ENCODE data around the gene TMEM92.

Gene TMEM92

DNA sequence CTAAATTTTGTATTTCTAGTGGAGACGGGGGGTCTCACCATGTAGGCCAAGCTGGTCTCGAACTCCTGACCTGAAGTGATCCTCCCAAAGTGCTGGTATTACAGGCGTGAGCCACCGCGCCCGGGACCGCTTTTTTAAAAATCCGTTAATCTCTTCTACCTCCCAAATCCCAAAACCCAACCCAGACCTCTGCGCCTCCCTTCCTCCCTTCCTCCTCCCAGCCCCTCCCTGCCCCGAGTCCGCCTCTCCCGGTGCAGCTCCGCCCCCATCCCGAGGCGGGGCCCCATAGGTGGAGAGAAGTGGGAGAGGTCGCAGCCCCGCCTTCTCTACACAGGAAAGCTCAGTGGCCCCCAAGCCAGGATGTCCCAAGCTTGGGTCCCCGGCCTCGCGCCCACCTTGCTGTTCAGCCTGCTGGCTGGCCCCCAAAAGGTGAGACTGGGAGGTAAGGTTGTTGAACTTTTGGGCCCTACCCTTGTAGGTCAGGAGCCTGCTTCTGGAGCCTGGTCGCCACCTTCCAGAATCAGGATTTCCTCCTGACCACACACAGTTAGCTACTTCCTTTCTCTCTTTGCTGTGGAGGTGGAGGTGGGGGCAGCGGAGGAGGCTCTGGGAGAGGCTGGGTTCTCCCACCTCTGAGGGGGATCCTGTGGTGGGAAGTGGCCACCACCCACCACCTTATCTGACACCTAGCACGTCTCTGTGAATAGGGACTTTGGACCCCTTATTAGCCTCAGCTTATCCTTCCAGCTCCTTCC is at the start of gene TMEM92:
TSS of gene TMEM92 (plus strand) at position 325 of the 755 bp plus-strand sequence. CDS start at position 361, 36 bp downstream.
- no peak for DNase-seq (ENCODE audit: low spot score)

DNA sequence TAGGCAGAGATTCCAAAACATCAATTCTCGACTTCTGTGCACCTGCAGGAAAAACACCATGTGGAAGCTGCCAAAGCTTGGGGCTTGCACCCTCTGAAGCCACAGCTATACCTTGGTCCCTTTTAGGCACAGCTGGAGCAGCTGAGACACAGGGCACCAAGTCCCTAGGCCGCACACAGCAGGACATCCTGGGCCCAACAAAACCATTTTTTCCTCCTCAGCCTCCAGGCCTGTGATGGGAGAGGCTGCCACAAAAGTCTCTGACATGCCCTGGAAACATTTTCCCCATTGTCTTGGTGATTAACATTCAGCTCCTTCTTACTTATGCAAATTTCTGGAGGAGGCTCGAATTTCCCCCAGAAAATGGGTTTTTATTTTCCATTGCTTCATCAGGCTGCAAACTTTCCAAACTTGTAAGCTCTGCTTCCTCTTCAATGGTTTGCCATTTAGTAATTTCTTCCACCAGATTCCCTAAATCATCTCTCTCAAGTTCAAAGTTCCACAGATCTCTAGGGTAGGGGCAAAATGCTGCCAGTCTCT is 48.5 kb upstream of the TMEM92 start:
- no peak for DNase-seq (ENCODE audit: low spot score)

DNA sequence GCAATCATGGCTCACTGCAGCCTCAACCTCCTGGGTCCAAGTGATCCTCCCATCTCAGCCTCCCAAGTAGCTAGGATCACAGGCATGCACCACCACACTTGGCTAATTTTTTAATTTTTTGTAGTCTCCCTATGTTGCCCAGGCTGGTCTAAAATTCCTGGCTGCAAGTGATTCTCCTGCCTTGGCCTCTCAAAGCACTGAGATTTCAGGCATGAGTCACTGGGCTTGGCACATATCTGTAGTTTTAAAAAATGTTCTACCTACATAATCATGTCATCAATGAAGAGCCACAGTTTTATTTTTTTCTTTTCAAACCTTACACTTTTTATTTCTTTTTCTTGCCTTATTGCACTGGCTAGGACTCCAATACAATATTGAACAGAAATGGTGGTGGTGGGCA is 39.7 kb upstream of the TMEM92 start:
- no peak for DNase-seq (ENCODE audit: low spot score)

DNA sequence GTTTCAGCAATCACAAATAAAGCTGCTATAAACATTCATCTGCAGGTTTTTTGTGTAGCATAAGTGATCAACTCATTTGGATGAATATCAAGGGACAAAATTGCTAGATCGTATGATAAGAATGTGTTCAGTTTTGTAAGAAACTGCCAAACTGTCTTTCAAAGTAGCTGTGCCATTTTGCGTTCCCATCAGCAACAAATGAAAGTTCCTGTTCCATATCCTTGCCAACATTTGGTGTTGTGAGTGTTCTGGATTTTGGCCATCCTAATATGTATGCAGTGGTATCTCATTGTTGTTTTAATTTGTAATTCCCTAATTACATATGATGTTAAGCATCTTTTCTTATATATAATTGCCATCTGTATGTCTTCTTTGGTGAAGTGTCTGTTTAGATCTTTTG is 36.4 kb upstream of the TMEM92 start:
- DNase-seq (ENCODE audit: low spot score): no peak

DNA sequence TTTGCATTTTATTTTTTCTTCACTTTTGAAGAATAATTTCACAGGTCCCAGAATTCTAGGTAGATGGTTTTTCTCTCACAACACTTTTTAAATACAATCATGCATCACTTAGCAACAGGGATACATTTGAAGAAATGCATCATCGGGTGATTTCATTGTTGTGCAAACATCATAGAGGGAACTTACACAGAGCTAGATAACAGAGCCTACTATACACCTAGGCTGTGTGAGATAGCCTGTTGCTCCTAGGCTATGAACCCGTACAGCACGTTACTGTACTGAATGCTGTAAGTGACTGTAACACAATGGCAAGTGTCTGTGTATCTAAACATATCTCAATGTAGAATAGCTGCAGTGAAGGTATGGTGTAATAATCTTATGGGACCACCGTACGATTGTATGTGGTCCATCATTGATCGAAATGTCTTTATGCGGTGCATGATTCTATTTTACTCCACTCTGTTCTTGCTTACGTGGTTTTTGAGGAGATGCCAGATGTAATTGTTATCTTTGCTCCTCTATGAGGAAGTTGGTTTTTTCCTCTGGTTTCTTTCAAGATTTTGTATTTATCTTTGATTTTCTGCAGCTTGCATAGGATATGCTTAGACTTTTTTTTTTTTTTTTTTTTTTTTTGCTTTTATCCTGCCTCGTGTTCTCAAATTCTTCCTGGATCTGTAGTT is 35.5 kb upstream of the TMEM92 start:
- DNase-seq (ENCODE audit: low spot score): no peak

DNA sequence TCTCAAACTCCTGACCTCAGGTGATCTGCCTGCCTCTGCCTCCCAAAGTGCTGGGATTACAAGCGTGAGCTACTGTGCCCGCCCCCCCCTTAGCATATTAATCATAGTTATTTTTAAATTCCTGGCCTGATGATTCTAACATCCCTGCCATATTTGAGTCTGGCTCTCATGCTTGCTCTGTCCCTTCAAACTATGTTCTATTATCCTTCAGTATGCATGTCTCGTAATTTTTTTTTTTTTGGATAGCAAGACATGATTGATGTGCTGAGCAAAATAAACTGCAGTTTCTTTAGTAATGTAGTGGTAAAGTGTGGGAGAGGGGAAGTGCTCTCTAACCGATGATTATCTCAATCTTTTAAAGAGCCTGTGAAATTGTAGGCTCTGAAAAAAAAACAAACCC is 34.3 kb upstream of the TMEM92 start:
- no peak for DNase-seq (ENCODE audit: low spot score)

DNA sequence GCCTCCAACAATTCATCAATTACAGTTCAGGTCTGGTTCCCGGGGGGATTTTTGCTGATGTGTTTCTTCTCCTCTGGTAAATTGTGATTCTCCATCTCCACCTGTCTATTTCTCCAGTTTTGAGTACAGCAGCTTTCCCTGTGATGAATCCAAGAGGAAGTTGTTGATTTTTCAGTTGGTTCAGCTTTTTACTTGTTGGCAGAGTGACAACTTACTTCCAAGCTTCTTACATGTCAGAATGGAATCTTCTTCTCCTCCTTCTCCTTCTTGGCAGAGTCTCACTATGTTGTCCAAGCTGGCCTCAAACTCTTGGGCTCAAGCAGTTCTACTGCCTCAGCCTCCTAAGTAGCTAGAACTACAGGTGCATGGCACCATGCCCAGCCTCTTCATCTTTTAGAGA is 33.4 kb upstream of the TMEM92 start:
- no peak for DNase-seq (ENCODE audit: low spot score)

DNA sequence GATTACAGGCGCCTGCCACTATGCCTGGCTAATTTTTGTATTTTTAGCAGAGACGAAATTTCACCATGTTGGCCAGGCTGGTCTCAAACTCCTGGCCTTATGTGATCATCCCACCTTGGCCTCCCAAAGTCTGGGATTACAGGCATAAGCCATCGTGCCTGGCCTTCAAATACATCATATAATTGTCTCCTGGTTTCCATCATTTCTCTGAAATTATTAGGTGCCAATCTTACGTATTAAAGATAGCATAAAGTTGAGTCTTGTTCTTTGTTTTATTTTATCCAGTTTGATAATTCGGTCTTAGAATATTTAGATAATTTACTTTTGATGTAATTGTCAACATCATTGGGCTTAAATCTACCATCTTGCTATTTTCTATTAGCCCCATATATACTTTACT is 32.8 kb upstream of the TMEM92 start:
- no peak for DNase-seq (ENCODE audit: low spot score)

DNA sequence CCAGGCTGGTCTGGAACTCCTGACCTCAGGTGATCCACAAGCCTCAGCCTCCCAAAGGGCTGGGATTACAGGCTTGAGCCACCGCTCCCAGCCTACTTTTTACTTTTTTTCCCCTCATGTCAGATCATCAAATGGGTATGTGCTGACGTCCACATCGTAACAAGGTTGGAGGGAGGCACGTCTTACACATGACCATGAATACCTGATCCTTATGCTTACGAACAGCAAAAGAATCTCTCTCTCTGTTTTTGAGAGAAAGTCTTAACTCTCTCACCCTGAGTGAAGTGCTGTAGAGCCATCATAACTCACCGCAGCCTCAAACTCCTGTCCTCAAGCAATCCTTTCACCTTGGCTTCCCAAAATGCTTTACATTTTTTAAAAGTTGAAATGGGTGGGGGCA is 29.5 kb upstream of the TMEM92 start:
- no peak for DNase-seq (ENCODE audit: low spot score)

DNA sequence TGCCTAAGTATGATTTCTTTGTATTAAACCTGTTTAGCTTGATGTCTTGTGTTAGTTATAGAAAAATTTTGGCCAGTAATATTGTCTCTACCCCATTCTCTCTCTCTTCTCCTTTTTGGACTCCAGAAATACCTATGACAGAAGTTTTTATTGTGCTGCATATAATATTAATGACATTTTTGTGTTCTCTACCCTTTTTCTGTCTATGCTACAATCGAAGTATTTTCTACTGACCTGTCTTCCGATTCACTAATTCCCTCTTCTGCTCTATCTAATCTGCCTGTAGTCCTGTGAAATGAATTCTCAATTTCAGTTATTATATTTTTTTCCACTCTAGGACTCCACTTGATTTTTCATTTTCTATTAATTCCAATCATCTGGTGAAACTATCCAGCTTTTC is 26.0 kb upstream of the TMEM92 start:
- no peak for DNase-seq (ENCODE audit: low spot score)

DNA sequence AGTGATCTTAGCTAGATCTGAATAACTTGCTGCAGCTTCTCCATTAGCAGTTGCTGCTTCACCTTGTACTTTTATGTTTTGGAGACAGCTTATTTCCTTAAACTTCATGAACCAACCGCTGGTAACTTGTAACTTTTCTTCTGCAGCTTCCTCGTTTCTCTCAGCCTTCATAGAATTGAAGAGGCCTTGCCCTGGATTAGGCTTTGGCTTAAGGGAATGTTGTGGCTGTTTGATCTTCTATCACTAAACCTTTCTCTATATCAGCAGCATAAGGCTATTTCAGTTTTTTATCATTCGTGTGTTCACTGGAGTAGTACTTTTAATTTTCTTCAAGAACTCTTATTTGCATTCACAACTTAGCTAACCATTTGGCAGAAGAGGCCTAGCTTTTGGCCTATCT is 21.5 kb upstream of the TMEM92 start:
- no peak for DNase-seq (ENCODE audit: low spot score)

DNA sequence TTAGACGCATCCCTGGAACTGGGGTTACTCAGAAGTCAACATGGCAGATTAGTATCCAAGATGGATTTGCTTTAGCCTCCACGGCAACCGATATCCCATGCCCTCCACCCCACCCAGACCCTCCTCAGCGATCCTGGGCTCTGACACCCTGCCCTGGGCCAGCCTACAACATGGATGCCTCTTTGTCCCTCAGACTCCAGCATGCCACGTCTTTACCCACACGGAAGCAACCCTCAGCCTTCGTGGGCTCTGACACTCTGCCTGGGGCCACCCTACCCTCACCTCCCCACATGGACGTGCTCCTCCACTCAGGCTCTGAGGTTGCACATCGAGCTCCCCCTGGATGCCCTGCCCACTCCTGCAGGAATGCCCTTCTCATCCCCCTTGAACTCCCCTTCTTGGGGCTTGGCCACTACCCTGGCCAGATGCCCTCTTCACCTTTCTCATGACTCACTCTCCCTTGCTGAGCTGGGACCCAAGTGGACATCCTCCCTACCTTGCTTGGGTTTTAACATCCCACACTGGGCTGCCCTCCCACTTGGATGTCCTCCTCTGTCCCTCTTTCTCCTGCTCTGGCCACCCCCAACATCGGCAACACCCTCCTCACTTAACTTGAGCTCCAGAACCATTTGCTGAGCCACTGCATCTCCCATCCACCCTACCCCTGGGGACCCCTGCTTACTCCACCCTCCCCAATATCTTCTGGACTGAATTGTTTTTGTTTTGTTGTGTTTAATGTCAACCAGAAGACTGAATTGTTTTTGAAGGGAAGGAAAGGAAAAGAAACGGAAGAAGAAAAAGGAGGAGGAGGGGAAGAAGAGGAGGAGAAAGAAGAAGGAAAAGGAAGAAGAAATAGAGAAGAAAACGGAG is 18.3 kb upstream of the TMEM92 start:
- no peak for DNase-seq (ENCODE audit: low spot score)

DNA sequence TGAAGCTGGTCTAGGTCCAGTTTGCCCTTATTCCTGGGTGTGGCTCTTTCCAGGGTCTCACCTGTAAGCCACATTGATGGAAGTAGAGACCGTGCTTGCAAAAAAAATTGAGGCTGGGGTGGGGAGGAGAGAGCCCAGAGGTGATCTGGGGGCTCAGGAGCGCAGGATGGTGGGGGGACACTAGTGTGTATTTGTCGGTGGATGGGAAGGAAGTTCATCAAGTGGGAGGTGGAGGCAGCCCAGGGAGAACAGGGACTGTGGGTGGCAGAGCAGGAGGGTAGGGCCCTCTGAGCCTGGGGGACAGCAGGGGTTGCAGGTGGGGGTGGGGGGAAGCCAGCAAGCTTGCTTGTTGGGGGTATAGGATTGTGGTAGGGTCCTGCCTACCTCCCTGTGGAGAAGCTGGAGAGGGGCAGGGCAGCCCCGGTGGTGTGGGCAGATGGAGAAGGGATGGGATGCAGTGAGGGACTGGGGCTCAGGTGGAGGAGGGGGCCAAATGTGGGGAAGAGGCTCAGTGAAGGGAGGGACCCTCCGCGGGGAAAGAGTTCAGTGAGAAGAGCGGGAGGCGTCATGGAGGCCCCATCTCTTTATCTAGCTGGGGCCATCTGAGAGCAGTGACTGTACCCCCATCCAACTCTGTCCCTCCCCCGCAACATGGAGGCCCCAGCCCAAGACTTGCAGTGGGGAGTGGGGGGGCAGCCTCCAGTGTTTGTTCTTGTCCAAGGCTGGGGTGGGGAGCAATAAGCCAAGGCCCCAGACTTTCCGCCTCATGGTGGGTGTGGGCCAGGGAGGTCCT is 17.2 kb upstream of the TMEM92 start:
- no peak for DNase-seq (ENCODE audit: low spot score)

DNA sequence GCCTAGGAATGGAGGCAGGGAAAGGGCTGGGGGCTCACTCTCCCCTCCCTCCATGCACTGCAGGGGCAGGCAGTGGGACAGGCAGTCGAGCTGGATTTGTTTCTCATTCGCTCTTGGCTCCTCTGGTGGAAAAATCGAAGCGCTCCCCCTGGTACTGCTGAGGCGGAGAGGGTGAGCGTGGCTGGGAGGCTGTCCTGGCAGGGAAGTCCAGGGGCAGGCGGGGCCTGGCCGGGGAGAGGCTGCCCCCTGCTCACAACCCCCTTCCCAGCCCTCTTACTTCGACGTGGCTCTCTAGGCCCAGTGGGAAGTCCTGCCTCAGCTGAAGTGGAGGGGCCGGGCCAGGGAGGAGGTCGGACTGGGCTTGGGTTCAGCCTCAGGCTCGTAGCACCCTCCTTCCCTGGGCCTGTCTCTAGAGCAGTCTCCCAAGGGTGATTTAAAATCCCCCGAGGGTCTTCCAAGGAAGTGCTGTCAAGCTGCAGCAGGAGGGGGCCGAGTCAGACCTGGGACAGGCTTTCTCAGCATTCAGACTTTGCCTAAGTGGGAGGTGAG is 16.5 kb upstream of the TMEM92 start:
- peak; percentile 89 for DNase-seq (ENCODE audit: low spot score)

DNA sequence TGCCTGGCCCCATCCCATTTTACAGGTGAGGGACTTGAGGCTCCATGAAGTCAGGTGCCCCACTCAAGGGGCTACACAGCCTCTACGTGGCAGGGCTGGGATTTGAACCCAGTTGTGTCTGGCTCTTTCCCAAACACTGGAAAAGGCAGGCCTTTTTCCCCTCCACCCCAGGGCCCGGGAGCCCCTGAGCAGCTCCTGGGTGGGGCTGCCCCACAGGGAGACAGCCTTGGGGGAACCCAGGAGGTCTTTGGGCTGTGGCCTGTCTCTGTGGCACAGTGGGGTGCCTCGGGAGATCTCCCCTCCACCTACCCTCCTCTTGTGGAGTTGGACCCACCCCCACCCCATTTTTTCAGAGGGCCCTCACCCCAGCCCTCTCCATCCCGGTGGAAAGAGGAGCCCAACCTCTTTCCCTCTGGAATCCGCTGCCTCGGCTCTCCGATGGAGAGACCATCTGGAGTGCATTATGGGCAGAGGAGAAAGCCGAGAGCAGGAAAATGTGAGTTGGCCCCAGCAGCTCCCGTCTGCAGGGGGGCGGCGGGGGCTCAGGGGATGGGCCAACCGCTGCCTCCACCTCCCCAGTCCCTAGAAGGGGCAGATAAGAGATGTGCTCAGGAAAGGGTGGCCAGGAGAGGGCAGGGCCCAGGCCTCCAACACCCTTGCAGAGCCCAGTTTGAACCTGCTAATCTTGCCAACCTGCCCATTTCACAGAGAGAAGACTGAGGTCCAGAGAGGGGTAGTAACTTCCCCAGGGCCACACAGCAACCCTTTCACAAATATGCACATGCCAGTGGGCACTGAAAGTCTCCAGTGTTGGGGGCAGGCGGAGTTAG is 15.4 kb upstream of the TMEM92 start:
- DNase-seq (ENCODE audit: low spot score): no peak

DNA sequence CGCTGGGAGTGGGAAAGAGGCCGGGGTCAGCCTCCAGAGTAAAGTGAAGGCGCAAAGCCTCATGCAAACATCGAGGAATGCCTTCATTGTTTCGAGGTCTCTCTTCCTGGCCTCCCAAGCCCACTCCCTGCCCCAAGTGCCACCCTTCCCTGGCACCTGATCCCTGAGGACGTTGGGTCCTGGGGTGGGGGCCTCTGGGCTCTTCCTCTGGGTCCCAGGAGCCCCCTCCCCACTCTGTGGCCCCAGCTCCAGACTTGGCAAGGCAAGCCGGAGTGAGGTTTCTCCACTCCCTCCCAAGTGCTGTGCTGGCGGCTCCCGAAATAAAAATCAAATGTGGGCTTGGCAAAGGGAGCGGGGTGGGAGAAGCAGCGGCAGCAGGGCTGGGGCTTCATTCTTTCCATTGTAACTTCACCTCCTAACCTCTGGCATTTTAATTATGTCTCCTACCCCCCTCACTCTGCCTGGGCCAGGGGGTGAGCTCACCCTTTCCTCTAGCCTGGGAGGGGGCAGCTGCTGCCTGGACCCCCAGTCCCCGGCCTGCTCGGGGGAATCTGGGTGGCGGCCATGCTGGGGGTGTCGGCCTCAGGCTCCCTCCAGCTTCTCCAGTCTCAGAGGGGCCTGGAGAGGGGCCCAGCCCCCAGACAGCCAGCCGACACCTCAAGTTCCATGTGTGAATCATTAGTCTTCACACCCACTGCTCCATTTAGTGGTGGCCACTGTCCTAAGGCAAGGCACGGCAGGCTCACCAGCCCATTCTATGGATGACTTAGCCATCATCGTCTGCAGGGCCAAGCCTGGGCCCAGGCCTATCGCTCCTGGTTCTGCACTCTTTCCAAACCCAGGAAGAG is 14.6 kb upstream of the TMEM92 start:
- DNase-seq (ENCODE audit: low spot score): no peak

DNA sequence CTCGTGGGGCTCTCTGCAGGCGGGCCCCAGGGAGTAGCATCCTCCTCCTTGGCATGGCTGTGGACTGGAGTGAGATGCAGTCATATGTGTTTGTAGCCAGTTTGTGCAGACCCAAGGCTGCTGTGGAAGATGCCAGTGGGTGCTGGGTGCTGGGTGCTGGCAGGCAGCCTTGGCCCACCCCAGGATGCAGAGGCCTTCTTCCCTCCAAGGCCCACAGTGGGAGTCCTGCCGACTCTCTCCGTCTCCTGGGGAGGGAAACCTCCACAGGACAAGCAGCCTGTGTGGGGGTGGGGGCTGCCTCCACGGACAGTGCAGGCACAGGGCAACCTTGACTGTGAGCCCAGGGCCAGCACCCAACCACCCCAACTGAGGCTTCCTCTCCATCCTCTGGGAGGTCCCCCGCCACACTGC is 13.8 kb upstream of the TMEM92 start:
- DNase-seq (ENCODE audit: low spot score): no peak

DNA sequence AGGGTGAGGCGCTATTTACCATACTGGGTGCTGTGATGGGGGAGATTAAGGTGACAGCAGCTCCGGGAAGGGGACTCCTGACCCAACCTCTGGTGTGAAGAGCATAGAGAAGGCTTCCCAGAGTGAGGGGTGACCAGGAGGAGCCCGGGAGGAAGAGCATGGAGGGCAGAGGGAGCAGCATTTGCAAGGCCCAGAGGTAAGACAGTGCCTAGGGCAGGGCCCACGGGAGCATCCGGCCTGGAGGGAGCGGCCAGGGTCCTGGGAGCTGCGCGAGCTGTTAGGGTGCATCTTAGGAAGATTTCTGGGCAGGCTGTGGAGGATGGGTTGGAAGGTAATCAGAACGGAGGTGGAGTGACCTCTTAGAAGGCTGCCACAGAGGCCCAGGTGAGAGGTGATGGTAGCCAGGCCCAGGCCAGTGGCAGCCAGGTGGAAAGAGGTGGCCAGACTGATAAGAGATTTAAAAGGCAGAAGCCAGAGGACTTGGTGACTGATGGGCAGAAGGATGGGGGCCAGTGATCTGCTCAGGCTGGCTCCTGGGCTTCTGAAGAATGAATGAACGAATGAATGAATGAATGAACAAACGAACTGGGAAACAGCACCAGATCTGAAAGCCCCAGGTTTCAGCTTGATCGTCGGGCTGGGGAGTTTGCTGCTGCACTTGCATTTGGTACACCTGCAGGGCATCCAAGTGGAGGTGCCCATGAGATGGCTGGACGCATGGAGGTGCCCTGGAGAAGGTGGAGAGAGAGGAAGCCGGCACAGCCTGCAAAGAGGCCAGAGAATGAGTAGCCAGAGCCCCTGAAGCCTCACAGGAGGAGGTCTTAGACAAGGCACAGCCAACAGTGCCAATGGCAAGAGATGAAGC is 13.0 kb upstream of the TMEM92 start:
- DNase-seq (ENCODE audit: low spot score): no peak
